ENCODE measurements around the gene NRCAM.

The NRCAM gene

DNA sequence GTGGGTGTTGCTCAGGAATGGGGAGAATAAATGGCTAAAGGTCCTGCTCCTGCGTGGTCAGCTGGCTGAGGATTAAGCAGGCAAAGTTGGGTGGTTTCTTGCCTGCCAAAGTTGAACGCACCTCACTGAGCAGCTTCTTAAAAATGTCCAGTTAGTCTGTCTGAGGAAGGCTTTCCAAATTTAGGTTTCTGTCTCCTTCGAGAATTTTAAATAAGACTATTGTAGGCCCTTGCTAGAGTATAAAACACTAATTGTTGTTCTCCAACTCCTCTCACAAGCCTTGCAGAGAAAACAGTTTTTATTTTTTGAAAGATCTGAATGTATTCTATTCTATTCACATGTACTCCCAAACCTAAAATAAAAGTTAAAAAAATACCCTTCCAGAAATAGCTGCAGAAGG is 204.1 kb downstream of the NRCAM start:
- no peak for ATAC-seq
- TF ChIP-seq POU6F1 (CRISPR knock-in tag; IDR thresholded peaks at IDR 0.05; ENCODE audit: borderline replicate concordance, low read depth) (no peak), ESRRG (CRISPR knock-in tag; IDR thresholded peaks at IDR 0.05) (no peak), GLIS3 (CRISPR knock-in tag; IDR thresholded peaks at IDR 0.05) (no peak), ZNF70 (CRISPR knock-in tag; IDR thresholded peaks at IDR 0.05) (no peak), ZNF565 (CRISPR knock-in tag; conservative IDR thresholded peaks at IDR 0.05; ENCODE audit: low read depth) (no peak), SNAI2 (CRISPR knock-in tag; IDR thresholded peaks at IDR 0.05) (no peak), ARNTL (CRISPR knock-in tag; IDR thresholded peaks at IDR 0.05; ENCODE audit: borderline replicate concordance, low read depth) (no peak), ZFP30 (CRISPR knock-in tag; IDR thresholded peaks at IDR 0.05) (no peak), OSR1 (CRISPR knock-in tag; IDR thresholded peaks at IDR 0.05) (no peak), PPARA (CRISPR knock-in tag; IDR thresholded peaks at IDR 0.05; ENCODE audit: borderline replicate concordance) (no peak), CSRNP3 (CRISPR knock-in tag; IDR thresholded peaks at IDR 0.05) (no peak), ZFP3 (CRISPR knock-in tag; IDR thresholded peaks at IDR 0.05) (no peak)

DNA sequence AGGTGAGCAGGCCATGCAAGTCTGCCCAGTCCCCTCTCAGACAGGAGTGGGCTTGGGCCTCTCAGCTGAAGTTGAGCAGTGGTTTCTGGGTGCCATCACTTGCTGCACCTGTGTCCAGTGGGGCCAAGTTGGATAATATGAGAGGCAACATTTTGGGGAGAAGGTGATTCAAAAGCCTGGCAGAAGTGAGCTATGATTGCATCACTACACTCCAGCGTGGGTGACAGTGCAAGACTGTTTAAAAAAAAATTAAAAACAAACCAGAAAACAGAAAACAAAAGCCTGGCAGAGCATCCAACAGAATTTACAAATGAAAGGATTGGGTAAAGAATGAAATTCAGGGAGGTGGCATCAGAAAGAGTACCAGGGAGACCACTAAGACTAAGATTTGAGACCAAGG is 204.5 kb downstream of the NRCAM start:
- no peak for ATAC-seq
- TF ChIP-seq BACH2 (CRISPR knock-in tag; IDR thresholded peaks at IDR 0.05; ENCODE audit: borderline replicate concordance): no peak
- no peak for TF ChIP-seq PPARA (CRISPR knock-in tag; IDR thresholded peaks at IDR 0.05; ENCODE audit: borderline replicate concordance)
- no peak for TF ChIP-seq ZNF70 (CRISPR knock-in tag; IDR thresholded peaks at IDR 0.05)
- no peak for TF ChIP-seq ZNF8 (CRISPR knock-in tag; IDR thresholded peaks at IDR 0.05)
- no peak for TF ChIP-seq POU6F1 (CRISPR knock-in tag; IDR thresholded peaks at IDR 0.05; ENCODE audit: borderline replicate concordance, low read depth)
- no peak for TF ChIP-seq TCF4 (CRISPR knock-in tag; IDR thresholded peaks at IDR 0.05; ENCODE audit: borderline replicate concordance)
- TF ChIP-seq OSR1 (CRISPR knock-in tag; IDR thresholded peaks at IDR 0.05): no peak
- TF ChIP-seq ZC3H10 (CRISPR knock-in tag; IDR thresholded peaks at IDR 0.05): no peak
- TF ChIP-seq CREB5 (CRISPR knock-in tag; IDR thresholded peaks at IDR 0.05; ENCODE audit: low read depth): no peak
- no peak for TF ChIP-seq ZFP3 (CRISPR knock-in tag; IDR thresholded peaks at IDR 0.05)
- no peak for TF ChIP-seq GLIS3 (CRISPR knock-in tag; IDR thresholded peaks at IDR 0.05)
- no peak for TF ChIP-seq ESRRG (CRISPR knock-in tag; IDR thresholded peaks at IDR 0.05)
- no peak for TF ChIP-seq RARB (CRISPR knock-in tag; IDR thresholded peaks at IDR 0.05)
- TF ChIP-seq CSDC2 (CRISPR knock-in tag; IDR thresholded peaks at IDR 0.05): no peak
- TF ChIP-seq TOX (CRISPR knock-in tag; IDR thresholded peaks at IDR 0.05; ENCODE audit: borderline replicate concordance): no peak
- no peak for TF ChIP-seq CSRNP3 (CRISPR knock-in tag; IDR thresholded peaks at IDR 0.05)
- no peak for TF ChIP-seq SNAI2 (CRISPR knock-in tag; IDR thresholded peaks at IDR 0.05)
- TF ChIP-seq ISL1 (CRISPR knock-in tag; IDR thresholded peaks at IDR 0.05): no peak
- TF ChIP-seq PATZ1 (CRISPR knock-in tag; IDR thresholded peaks at IDR 0.05; ENCODE audit: borderline replicate concordance): no peak
- TF ChIP-seq, protein P1, sequence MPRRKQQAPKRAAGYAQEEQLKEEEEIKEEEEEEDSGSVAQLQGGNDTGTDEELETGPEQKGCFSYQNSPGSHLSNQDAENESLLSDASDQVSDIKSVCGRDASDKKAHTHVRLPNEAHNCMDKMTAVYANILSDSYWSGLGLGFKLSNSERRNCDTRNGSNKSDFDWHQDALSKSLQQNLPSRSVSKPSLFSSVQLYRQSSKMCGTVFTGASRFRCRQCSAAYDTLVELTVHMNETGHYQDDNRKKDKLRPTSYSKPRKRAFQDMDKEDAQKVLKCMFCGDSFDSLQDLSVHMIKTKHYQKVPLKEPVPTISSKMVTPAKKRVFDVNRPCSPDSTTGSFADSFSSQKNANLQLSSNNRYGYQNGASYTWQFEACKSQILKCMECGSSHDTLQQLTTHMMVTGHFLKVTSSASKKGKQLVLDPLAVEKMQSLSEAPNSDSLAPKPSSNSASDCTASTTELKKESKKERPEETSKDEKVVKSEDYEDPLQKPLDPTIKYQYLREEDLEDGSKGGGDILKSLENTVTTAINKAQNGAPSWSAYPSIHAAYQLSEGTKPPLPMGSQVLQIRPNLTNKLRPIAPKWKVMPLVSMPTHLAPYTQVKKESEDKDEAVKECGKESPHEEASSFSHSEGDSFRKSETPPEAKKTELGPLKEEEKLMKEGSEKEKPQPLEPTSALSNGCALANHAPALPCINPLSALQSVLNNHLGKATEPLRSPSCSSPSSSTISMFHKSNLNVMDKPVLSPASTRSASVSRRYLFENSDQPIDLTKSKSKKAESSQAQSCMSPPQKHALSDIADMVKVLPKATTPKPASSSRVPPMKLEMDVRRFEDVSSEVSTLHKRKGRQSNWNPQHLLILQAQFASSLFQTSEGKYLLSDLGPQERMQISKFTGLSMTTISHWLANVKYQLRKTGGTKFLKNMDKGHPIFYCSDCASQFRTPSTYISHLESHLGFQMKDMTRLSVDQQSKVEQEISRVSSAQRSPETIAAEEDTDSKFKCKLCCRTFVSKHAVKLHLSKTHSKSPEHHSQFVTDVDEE (CRISPR knock-in tag; IDR thresholded peaks at IDR 0.05): no peak
